Stimulated activated CD8-positive, alpha-beta memory T cell treated with anti-CD3 and anti-CD28 coated beads, Interleukin-12 subunit alpha, Interleukin-12 subunit beta, amount 100 ng/mL, for 1 hour (primary cell): ENCODE measurements around the gene ZNF264.
"Not testable (repeated sequence)": the region's sequence is repeated elsewhere in the genome, so short reads cannot be mapped to it uniquely, and the experiment has no call there.

ENCODE experiments used
- DNase-seq: peaks from one replicate; pipeline ENCODE4 v3.0.0-alpha.2; 2020; ENCODE audit warnings: low read depth

ZNF264 gene

DNA sequence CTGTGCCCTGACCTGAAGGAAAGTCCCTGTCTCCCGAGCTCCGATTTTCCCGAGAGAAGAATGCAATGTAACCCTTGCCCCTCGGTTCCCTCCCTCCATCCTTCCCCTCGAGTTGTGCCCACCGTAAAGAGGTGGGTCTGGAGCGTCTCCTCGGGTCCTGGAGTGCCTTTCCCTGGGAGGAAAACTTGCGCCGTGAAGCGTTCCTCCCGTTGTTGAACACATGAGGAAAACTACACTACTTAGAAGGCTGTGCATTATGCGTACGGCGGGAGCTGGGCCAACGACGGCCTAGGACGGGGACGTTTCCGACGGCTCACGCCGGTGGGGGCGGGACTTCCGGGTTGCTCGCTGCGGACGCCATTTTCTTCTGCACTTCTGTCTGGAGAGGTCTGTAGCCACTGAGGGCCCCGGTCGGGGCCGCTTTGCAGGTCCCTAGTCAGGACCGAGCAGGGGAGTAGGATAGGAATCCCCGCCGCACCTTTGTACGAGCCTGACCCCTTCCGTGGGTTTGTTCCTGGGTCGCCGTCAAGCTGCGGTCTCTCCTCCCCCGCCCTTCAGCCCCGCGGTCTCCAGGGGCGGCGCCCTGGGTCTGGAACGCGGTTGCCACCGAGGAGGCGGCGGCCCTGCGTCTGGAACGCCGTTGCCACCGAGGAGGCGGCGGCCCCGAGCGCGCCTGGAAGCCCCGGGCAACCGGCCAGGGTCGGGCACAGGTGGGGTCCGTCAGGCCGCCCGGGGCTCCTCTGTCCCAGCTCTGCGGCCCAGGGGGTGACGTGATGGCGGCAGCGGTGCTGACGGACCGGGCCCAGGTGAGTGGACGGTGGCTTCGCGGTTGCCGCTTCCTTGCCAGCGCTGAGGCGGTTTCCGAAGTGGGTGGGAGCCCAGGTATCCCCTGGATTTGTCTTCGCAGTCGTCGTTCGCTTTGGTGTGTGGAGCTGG lies at the start of gene ZNF264:
ZNF264 (plus strand) TSS at position 360 of the 936 bp plus-strand sequence; CDS start at position 774, 414 bp downstream.
- peak; percentile 84 for DNase-seq

DNA sequence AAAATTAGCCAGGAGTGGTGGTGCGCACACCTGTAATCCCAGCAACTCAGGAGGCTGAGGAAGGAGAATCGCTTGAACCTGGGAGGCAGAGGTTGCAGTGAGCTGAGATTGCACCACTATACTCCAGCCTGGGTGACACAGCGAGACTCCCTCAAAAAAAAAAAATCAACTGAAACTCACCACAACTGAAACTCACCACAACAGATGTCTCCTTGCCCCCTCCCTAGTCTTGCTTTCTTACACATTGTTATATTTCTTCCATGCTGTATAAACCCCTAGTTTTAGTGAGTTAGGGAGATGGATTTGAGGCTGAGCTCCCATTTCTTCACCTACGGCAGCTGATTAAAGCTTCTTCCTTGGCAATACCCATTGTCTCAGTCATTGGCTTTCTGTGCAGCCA lies 49.6 kb upstream of the ZNF264 start:
- DNase-seq: no peak

DNA sequence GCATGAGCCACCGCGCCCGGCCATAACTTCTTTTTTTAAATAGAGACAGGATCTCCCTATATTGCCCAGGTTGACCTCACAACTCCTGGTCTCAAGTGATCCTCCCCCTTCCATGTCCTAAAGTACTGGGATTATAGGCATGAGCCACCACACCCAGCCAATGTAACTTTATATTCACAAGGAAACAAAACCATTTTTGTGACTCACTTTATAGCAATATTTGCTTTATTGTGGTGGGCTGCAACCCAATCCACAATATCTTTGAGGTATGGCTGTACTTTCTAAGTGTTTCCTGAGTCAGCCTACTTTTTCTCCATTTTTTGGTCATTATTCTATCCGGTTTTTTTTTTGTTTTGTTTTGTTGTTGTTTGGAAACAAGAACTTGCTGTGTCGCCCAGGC lies 38.4 kb upstream of the ZNF264 start:
- DNase-seq: no peak

DNA sequence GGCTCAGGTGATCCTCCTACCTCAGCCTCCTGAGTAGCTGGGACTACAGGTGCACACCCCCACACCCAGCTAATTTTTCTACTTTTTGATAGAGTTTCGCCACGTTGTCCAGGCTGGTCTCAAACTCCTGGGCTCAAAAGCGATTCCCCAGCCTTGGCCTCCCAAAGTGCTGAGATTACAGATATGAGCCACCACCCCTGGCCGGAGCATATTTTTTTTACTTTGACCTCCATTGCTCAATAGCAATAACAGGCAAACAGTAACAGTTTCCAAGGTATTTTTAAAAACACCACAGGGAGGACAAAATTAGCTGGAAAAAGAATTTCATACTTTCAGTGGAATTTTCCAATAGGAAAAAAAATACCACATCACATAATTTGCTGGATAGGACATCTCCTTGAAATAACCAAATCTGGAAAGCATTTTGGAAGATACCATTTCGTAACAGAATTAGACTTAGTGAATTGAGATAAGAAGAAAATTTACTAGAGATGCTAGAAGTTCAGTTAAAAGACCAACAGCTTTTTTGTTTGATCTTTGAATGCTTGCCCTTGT lies 29.2 kb upstream of the ZNF264 start:
- DNase-seq: no peak

DNA sequence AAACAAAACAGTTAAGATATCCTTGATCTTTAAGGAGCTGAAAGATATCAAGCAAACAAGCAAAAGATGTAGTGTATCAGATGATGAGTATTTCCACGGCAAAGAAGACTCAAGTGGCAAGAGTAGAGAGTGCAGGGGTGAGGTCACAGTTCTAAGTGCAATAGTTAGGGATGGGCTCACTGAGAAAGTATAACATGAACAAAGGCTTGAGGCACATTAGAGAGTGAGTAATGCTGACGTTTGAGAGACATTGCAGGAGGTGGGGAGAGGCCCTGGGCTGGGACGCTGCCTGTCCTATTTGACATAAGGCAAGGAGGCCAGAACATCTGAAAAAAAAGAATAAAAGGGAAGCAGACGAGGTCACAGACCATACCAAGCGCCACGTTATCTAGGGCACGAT lies 25.5 kb upstream of the ZNF264 start:
- no peak for DNase-seq

DNA sequence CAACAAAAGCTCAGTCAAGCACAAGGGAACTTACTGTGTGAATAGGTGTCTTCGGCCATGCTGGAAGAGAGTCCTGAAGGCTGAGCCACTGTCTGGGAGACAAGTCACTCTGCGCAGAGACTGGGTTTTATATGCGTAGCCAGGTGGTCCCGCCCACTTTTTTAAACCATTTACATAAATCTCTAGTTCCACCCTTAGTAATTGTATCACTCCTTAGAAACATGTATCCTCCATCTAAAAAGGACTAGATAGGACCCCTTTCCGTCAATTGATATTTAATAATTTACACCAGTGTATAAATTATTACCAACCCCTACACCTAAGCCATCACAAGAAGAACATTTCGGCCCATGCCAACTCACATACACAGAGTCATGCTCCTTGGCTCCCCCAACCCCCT lies 23.9 kb upstream of the ZNF264 start, which contains the start of gene DUXA:
DUXA (minus strand) TSS at position 101 of the 400 bp plus-strand sequence; CDS start at position 59, 42 bp downstream.
- no peak for DNase-seq

DNA sequence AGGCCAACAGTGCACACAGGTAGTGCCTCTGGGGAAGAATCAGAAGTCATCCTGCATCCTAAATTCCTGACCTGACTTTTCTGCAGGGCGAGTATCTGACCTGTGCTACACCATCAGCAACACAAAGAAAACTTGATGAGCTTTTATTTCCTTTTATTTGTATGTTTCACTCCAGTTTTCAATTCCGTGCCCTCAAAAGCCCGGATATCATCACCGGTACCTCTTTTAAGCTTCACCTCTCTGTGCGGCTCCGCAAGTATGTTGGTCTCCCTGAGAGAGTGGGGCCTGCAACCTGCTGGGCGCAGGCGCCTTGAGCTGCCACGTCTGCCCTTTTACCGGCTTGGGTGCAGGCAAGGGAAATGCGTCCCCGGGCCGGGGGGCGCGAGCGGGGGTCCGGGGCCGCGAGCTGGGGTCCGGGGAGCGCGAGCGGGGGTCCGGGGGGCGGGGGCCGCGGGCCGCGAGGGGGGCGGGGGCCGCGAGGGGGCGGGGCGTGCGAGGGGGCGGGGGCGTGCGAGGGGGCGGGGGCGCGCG lies 19.7 kb upstream of the ZNF264 start:
- DNase-seq: no peak

DNA sequence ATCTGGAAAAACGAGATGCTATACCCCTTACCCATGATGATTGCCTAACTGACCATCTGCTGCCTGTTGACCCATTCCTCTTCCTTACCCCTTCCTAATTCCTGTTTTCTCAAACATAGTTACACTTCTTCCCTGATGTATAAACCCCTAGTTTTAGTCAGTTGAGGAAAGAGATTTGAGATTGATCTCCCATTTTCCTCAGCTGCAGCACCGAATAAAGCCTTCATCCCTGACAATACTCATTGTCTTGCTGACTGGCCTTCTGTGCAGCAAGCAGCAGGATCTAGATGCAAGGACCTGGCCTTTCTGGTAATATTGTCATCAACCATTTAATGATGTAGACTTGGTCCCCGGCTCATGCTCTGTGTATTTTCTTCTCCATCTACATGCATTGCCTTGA lies 999 bp upstream of the ZNF264 start:
- DNase-seq: no peak

DNA sequence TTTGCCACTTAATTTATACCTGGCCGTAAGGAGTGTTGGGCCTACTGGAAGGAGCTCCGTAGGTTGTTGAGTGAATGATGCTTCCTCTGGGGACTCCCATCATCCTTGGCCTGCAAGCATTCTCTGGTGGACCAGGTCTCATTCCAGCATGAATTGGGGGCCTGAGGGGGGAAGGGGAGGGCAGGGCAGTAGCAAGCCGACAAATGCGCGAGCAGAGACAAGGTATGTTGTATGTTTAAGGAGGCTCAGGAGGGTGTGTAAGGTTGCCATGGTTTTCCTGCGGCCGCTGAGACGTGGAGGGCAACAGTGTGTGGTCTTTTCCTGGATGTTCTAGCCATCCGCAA lies 749 bp downstream of the ZNF264 start:
- no peak for DNase-seq

DNA sequence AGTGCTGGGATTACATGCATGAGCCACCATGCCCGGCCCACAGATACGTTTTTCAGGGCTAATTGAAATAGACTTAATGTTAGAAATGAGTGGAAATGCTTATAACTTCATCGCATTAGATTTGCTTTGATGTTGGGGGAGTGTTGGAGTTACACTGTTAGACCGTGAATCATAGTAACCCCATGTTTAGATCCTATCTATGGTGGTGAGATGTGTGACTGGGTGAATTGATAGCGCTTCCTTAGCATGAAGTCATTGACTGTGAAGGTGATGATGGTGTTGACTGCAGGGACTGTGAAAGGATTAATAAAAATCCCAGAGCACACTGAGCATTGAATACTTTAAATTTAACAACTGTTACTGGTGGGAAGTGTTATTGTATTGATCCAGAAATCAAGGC lies 1.7 kb downstream of the ZNF264 start:
- no peak for DNase-seq

DNA sequence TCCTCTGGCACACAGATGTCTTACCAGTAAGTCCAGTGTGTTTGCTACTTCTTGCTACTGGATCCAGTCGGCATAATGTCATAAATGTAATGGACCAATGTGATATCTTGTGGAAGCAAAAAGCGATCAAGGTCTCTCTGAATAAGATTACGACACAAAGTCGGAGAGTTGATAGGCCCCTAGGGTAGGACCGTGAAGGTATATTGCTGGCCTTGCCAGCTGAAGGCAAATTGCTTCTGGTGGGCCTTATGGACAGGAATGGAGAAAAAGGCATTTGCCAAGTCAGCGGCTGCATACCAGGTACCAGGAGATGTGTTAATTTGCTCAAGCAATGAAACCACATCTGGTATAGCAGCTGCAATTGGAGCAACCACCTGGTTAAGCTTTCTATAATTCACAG lies 6.6 kb downstream of the ZNF264 start:
- DNase-seq: not testable (repeated sequence)

DNA sequence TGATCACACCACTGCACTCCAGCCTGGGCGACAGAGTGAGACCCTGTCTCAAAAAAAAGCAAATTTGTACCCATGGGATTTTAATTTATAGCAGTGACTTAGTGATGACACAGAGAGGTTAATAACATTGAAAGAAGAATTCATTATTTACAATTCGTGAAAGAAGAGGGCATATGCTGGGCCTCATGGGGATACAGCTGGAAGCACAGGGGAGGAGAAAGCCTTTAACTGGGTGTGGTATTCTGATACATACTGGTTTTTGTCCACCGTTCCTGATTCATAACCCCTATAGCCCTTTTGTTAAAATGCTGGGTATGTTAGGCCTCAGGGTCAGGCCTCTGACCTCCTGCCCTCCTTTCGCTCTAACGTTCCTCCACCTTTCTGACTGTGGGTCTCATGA lies 10.9 kb downstream of the ZNF264 start:
- DNase-seq: no peak

DNA sequence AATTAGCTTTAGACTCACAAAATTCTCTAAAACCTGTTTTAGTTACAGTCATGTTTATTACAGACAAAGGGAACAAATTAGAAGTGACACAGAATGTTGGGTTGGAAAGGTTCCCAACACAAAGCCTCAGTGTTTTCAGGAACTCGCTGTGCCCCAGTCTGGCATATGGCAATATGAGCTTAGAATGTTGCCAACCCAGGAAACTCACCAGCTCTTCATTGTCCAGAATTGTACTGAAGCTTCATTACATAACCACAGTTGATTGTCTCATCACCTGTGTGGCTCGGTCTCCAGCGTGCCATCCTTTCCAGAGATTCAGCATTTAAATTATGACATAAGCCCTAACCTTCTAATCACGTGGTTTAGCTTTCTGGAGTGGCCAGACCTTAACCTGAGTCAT lies 19.1 kb downstream of the ZNF264 start:
- no peak for DNase-seq

DNA sequence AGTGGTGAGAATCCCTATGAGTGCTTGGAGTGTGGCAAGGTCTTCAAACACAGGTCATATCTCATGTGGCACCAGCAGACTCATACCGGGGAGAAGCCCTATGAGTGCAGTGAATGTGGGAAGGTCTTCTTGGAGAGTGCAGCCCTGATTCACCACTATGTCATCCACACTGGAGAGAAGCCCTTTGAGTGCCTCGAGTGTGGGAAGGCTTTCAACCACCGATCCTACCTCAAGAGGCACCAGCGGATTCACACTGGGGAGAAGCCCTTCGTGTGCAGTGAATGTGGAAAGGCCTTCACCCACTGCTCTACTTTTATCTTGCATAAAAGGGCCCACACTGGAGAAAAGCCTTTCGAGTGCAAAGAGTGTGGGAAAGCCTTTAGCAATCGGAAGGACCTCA lies 20.8 kb downstream of the ZNF264 start:
- no peak for DNase-seq

DNA sequence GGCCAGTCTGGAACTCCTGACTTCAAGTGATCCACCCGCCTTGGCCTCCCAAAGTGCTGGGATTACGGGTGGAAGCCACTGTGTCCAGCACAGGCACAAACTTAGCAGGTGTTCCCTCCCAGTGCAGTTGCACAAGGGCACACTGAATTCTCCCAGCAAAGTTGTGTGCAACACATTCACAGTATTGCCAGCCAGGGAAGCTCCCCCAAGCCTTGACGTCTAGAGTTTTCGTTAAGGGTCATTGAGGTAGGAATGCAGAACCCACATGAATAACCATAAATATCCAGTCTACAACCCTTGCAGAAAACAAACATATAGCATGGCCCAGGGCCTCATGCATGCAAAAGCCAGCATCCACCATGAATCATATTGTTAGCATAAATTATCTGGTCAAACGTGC lies 36.2 kb downstream of the ZNF264 start:
- DNase-seq: no peak

DNA sequence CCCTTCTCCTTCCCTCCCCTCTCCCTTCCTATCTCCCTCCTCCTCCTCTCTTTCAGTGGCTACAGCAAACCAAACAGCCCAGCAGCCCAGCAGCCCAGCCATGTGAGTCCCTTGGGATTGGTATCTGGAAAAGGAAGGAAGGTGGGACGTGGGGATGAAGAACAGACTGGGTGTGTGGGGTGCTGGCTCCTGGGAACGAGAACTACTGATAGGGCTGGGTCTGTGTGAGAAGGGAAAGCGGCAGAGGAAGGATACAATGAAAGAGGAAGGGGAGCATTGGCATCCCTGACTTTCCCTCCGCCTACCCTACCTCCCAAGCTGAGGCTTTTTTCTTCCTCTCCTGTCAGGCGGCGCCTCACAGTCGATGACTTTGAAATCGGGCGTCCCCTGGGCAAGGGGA lies 40.4 kb downstream of the ZNF264 start:
- no peak for DNase-seq

DNA sequence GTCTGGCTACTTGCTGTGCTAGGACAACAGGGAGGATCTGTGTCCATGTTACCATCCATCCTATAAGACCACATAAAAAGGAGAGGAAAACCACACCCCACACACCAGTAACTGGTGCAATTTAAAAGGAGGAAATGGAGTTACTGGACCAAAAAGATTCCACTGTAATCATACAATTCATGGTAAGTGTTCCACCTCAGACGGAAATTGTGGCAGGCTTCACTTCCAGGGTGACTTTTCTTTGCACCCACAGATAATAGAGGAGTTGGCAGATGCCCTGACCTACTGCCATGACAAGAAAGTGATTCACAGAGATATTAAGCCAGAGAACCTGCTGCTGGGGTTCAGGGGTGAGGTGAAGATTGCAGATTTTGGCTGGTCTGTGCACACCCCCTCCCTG lies 41.9 kb downstream of the ZNF264 start:
- DNase-seq: no peak

DNA sequence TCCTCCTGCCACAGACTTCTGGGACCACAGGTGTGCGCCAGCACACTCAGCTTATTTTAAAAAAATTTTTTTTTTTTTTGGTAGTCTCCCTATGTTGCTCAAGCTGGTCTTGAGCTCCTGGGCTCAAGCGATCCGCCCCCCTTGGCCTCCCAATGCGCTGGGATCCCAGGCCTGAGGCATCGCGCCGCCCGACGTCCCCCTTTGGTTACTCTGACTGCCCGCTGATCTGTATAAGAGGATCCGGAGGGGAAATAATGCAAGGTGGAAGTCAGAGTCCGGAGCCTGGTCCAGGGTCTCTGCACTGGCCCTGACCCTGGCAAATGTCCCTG lies 48.6 kb downstream of the ZNF264 start:
- no peak for DNase-seq

DNA sequence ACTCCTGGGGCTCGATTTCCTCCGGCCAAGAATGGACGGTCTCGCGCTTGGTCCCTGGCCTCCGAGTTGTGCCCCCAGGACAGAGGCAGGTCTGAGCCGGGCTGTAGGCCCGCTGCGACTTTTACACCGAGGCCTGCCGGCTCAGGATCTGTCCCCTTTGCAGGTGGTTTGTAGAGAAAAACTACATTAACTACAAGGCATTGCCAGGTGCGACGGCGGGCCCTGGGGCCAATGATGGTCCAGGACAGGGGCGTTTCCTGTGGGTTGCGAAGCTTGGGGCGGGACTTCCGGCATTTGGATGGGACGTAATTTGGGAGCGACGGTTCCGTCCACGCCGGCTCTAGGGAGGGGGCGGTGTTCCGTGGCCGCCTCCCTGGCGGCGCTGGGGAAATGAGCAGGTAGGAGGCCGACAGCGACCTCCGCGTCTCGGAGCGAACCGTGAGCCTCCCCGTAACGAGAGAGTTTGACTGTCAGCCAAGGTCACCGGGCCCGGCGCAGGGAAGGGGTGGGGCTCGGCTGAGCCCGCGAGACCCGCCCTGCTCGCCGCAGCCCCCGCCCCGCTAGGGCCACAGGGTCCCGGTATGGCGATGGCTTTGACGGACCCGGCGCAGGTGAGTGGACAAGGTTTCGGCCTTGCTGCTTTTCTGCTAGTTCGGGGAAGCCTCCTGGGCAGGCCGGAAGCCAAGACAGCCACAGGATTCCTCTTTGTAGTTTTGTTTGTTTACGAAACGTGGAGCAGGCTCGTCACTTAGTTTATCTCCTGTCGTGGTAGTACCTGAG lies 49.2 kb downstream of the ZNF264 start, which contains the start of gene ZNF805:
ZNF805 (plus strand) TSS at position 322 of the 780 bp plus-strand sequence; CDS start at position 582, 260 bp downstream.
- peak; percentile 94 for DNase-seq

DNA sequence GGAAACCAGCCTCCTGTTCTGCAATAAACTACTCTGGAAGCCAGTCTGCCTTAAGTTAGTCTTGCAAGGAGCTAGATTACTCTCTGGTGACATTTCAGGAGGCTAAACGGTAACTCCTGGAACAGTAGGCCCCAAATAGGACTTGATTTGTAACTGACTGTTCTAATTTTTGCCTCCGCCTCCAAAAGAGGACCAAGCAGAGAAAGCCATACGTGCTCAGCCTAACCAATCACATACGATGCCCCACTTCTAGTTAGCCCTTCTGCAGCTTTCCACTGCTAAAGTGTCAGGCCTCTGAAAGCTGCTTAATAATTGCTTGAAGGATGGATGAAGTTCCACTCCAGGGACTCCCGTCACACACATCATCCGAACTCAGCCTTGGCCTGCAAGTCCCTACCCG lies 49.9 kb downstream of the ZNF264 start:
- DNase-seq: no peak

DNA sequence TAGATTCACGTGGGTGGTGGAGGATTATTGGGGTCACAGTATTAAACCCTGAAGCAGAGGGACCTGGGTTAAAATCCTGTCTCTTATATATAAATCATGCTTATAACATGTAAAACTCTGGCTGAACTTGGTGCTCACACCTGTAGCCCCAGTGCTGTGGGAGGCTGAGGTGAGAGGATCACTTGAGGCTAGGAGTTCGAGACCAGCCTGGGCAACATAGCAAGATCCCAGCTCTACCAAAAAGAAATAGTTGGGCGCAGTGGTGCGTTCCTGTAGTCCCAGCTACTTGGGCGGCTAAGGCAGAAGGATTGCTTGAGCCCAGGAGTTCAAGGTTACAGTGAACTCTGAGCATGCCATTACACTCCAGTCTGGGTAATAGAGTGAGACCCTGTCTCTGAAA lies 51.5 kb downstream of the ZNF264 start:
- DNase-seq: no peak

DNA sequence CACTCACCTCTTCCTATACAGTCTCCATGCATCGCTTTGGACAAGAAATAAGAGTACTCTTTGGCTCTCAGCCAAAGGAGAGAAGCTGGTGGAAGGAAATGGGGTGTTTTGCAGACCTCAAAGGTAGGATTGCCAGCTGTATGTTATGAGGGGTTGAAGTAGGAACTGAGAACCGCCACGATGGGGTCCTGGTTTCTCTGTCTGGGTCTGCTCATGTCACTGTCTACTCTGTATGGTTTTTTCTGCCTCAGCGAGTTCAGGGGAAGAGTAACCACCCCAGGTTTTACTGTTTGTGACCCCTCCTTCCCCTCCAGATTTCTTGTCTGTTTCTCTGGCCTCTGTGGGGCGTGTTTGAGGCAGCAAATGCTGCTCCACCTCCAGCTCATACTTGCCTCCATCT lies 53.2 kb downstream of the ZNF264 start:
- DNase-seq: no peak

DNA sequence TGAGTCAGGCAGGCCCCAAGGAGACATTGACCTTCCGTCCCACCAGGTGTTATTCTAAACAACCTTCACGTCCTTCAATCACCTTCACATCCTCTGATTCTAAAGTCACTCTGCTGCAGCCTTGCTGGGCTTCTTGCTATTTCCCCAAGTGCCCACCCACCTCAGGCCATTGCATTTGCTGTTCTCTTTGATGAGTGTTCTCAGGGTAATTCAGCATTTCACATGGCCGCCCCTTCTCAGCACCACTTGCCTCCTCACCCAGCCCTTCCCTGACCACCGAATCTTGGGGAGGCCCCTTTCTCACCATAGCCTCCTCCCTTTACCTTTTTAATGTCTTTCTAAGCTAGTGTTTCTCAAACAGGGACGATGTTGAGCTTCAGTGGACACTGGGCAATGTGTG lies 53.8 kb downstream of the ZNF264 start:
- no peak for DNase-seq
